ENCODE results near the gene SMAP1. TPM values are rescaled to one million over a fixed set of nuclear protein-coding genes. Genes with fewer than 3 reads are reported as not detected.
"Not testable (repeated sequence)": the region's sequence is repeated elsewhere in the genome, so short reads cannot be mapped to it uniquely, and the experiment has no call there.

Gene SMAP1
- total and polyA plus RNA-seq, 5 donors from 2014 or later = 17.5 to 35.2 (median 28.3) TPM

DNA sequence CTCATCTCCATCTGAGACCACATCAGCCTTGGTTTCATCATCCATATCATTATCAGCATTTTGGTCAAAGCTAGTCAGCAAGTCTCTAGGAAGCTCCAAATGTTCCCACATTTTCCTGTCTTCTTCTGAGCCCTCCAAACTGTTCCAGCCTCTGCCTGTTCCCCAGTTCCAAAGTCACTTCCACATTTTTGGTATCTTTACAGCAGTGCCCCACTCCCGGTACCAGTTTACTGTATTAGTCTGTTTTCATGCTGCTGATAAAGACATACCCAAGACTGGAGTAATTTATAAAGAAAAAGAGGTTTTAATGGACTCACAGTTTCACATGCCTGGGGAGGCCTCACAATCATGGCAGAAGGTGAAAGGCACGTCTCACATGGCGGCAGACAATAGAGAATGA lies 74.8 kb downstream of the SMAP1 start:
- not testable (repeated sequence) for H3K27me3 Mint-ChIP-seq; H3K9me3 ChIP-seq (ENCODE audit: control insufficient read depth in 2 of 2, low read length in 2 of 2); DNase-seq; H3K27me3 ChIP-seq (ENCODE audit: control insufficient read depth, insufficient read depth, low read length); H3K4me1 ChIP-seq (ENCODE audit: control insufficient read depth, insufficient read depth, low read length, poor library complexity, severe bottlenecking); H3K4me3 Mint-ChIP-seq; H3K27ac ChIP-seq (ENCODE audit: insufficient read depth, low read length, poor library complexity, severe bottlenecking); H3K4me3 ChIP-seq (ENCODE audit: low read depth, low read length); ATAC-seq (ENCODE audit: low read depth in 2 of 2)
- H3K36me3 ChIP-seq (ENCODE audit: control insufficient read depth, insufficient read depth, low read length) = peaks cover 19% of the 10 kb centered on the region
- H3K36me3 Mint-ChIP-seq = peaks cover 60% of the 10 kb centered on the region
- peaks cover 0 to 10% (median 3%) of the 10 kb centered on the region in 7 donors for H3K9me3 Mint-ChIP-seq
- H3K4me1 Mint-ChIP-seq = peaks cover 13 to 23% (median 19%) of the 10 kb centered on the region in 4 donors
- H3K27ac Mint-ChIP-seq = peak overlapping the region in 1 of 3 donors; percentile 3

- no peak for DNase-seq
- Histone ChIP-seq H3K36me3 (ENCODE audit: control insufficient read depth, insufficient read depth, low read length) (peaks cover 17% of the 10 kb centered on the region), H3K4me1 (ENCODE audit: control insufficient read depth, insufficient read depth, low read length, poor library complexity, severe bottlenecking) (no peaks in the 10 kb centered on the region), H3K27me3 (ENCODE audit: control insufficient read depth, insufficient read depth, low read length) (no peaks in the 10 kb centered on the region), H3K9me3 (ENCODE audit: control insufficient read depth in 2 of 2, low read length in 2 of 2) (no peaks in the 10 kb centered on the region), H3K27ac (ENCODE audit: insufficient read depth, low read length, poor library complexity, severe bottlenecking) (no peak overlapping the region), H3K4me3 (ENCODE audit: low read depth, low read length) (no peak overlapping the region)
- no peak overlapping the region for H3K4me3 Mint-ChIP-seq
- ATAC-seq (ENCODE audit: low read depth in 2 of 2) = no peak
- H3K36me3 Mint-ChIP-seq = peaks cover 23% of the 10 kb centered on the region
- H3K9me3 Mint-ChIP-seq = peaks cover 0 to 6% (median 0%) of the 10 kb centered on the region in 7 donors
- no peaks in the 10 kb centered on the region for H3K27me3 Mint-ChIP-seq
- peaks cover 10 to 13% (median 12%) of the 10 kb centered on the region in 4 donors for H3K4me1 Mint-ChIP-seq
- H3K27ac Mint-ChIP-seq = no peak overlapping the region
These were observed 86.2 kb downstream of the SMAP1 start for GRCh38 chr6:70753870-70754380.

DNA sequence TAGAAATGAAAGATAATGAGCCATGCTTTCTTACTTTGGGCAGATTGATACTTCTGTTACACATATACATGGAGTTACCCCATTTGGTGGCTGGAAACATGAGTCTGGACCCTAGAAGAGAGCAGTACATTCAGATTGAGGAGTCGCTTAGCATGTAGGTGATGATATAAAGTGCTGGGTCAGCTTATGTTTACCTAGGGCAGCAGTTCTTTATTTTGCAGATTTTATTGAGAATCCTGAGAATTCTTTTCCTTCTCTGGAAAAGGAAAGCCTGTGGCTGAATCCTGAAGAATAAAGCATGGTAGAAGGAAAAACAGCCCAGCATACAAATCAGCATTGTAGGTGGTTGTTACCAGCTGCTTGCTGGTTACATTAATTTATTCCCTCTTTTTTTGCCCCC lies 91.2 kb downstream of the SMAP1 start:
- no peak overlapping the region for H3K27ac ChIP-seq (ENCODE audit: insufficient read depth, low read length, poor library complexity, severe bottlenecking)
- no peak for DNase-seq
- no peak overlapping the region for H3K4me3 ChIP-seq (ENCODE audit: low read depth, low read length)
- Mint-ChIP-seq H3K27ac (no peak overlapping the region), H3K4me1 (peaks cover 5 to 21% (median 11%) of the 10 kb centered on the region in 4 donors), H3K27me3 (no peaks in the 10 kb centered on the region), H3K36me3 (peaks cover 23% of the 10 kb centered on the region), H3K4me3 (no peak overlapping the region), H3K9me3 (peaks cover 0 to 6% (median 0%) of the 10 kb centered on the region in 7 donors)
- peaks cover 17% of the 10 kb centered on the region for H3K36me3 ChIP-seq (ENCODE audit: control insufficient read depth, insufficient read depth, low read length)
- ATAC-seq (ENCODE audit: low read depth in 2 of 2) = no peak
- H3K9me3 ChIP-seq (ENCODE audit: control insufficient read depth in 2 of 2, low read length in 2 of 2) = no peaks in the 10 kb centered on the region
- H3K4me1 ChIP-seq (ENCODE audit: control insufficient read depth, insufficient read depth, low read length, poor library complexity, severe bottlenecking) = no peaks in the 10 kb centered on the region
- H3K27me3 ChIP-seq (ENCODE audit: control insufficient read depth, insufficient read depth, low read length) = no peaks in the 10 kb centered on the region

DNA sequence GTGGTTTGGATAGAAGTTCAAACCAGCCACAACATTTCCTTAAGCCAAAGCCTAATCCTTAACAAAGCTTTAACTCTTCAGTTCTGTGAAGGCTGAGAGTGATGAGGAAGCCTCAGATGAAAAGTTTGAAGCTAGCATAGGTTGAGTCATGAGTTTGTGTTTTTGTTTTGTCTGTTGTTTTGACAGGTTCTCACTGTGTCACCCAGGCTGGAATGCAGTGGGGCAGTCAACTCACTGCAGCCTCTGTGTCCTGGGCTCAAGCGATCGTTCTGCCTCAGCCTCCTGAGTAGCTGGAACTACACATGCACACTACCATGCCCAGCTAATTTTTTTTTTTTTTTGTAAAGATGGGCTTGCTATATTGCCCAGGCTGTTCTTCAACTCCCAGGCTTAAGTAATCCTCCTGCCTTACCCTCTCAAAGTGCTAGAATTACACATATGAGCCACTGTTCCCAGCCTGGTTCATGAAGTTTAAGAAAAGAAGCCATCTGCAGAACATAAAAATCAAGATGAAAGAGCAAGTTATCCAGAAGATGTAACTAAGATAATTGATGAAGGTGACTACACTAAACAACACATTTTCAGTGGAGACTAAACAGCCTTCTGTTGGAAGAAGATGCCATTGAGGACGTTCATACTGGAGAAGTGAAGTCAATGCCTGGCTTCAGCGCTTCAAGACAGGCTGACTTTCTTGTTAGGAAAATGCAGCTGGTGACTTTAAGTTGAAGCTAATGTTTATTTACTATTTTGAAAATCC lies 96.2 kb downstream of the SMAP1 start:
- H3K9me3 ChIP-seq (ENCODE audit: control insufficient read depth in 2 of 2, low read length in 2 of 2) = no peaks in the 10 kb centered on the region
- Mint-ChIP-seq H3K9me3 (peaks cover 0 to 8% (median 0%) of the 10 kb centered on the region in 7 donors), H3K27ac (no peak overlapping the region), H3K4me1 (peaks cover 0 to 23% (median 13%) of the 10 kb centered on the region in 4 donors), H3K4me3 (no peak overlapping the region), H3K36me3 (peaks cover 18% of the 10 kb centered on the region), H3K27me3 (no peaks in the 10 kb centered on the region)
- no peak for ATAC-seq (ENCODE audit: low read depth in 2 of 2)
- no peak for DNase-seq
- no peaks in the 10 kb centered on the region for H3K4me1 ChIP-seq (ENCODE audit: control insufficient read depth, insufficient read depth, low read length, poor library complexity, severe bottlenecking)
- no peak overlapping the region for H3K4me3 ChIP-seq (ENCODE audit: low read depth, low read length)
- peaks cover 8% of the 10 kb centered on the region for H3K36me3 ChIP-seq (ENCODE audit: control insufficient read depth, insufficient read depth, low read length)
- H3K27ac ChIP-seq (ENCODE audit: insufficient read depth, low read length, poor library complexity, severe bottlenecking) = no peak overlapping the region
- no peaks in the 10 kb centered on the region for H3K27me3 ChIP-seq (ENCODE audit: control insufficient read depth, insufficient read depth, low read length)

GRCh38 chr6:70764706-70765105 lies 97.0 kb downstream of the SMAP1 start:
- ATAC-seq (ENCODE audit: low read depth in 2 of 2) (no peak), DNase-seq (no peak)
- H3K4me3 Mint-ChIP-seq = no peak overlapping the region
- no peaks in the 10 kb centered on the region for H3K9me3 ChIP-seq (ENCODE audit: control insufficient read depth in 2 of 2, low read length in 2 of 2)
- H3K27me3 ChIP-seq (ENCODE audit: control insufficient read depth, insufficient read depth, low read length) = no peaks in the 10 kb centered on the region
- H3K36me3 ChIP-seq (ENCODE audit: control insufficient read depth, insufficient read depth, low read length) = peaks cover 8% of the 10 kb centered on the region
- H3K4me3 ChIP-seq (ENCODE audit: low read depth, low read length) = no peak overlapping the region
- no peaks in the 10 kb centered on the region for H3K4me1 ChIP-seq (ENCODE audit: control insufficient read depth, insufficient read depth, low read length, poor library complexity, severe bottlenecking)
- no peak overlapping the region for H3K27ac Mint-ChIP-seq
- no peak overlapping the region for H3K27ac ChIP-seq (ENCODE audit: insufficient read depth, low read length, poor library complexity, severe bottlenecking)
- no peaks in the 10 kb centered on the region for H3K27me3 Mint-ChIP-seq
- peaks cover 18% of the 10 kb centered on the region for H3K36me3 Mint-ChIP-seq
- H3K4me1 Mint-ChIP-seq = peaks cover 0 to 17% (median 9%) of the 10 kb centered on the region in 4 donors
- peaks cover 0 to 8% (median 0%) of the 10 kb centered on the region in 7 donors for H3K9me3 Mint-ChIP-seq

GRCh38 chr6:70771351-70771750 lies 103.7 kb downstream of the SMAP1 start:
- peaks cover 31% of the 10 kb centered on the region for H3K36me3 Mint-ChIP-seq
- not testable (repeated sequence) for H3K27ac ChIP-seq (ENCODE audit: insufficient read depth, low read length, poor library complexity, severe bottlenecking); H3K4me1 ChIP-seq (ENCODE audit: control insufficient read depth, insufficient read depth, low read length, poor library complexity, severe bottlenecking)

GRCh38 chr6:70779934-70780333 lies 112.3 kb downstream of the SMAP1 start:
- Mint-ChIP-seq H3K9me3 (peaks cover 0 to 10% (median 7%) of the 10 kb centered on the region in 7 donors), H3K27ac (no peak overlapping the region), H3K36me3 (peaks cover 52% of the 10 kb centered on the region), H3K4me1 (peaks cover 0 to 12% (median 9%) of the 10 kb centered on the region in 4 donors), H3K27me3 (no peaks in the 10 kb centered on the region), H3K4me3 (no peak overlapping the region)
- H3K27me3 ChIP-seq (ENCODE audit: control insufficient read depth, insufficient read depth, low read length) = no peaks in the 10 kb centered on the region
- H3K36me3 ChIP-seq (ENCODE audit: control insufficient read depth, insufficient read depth, low read length) = peaks cover 12% of the 10 kb centered on the region
- no peak overlapping the region for H3K4me3 ChIP-seq (ENCODE audit: low read depth, low read length)
- DNase-seq = no peak
- H3K4me1 ChIP-seq (ENCODE audit: control insufficient read depth, insufficient read depth, low read length, poor library complexity, severe bottlenecking) = no peaks in the 10 kb centered on the region
- peaks cover 5 to 7% of the 10 kb centered on the region in 2 experiments for H3K9me3 ChIP-seq (ENCODE audit: control insufficient read depth in 2 of 2, low read length in 2 of 2)
- no peak for ATAC-seq (ENCODE audit: low read depth in 2 of 2)
- H3K27ac ChIP-seq (ENCODE audit: insufficient read depth, low read length, poor library complexity, severe bottlenecking) = no peak overlapping the region

More at GRCh38 chr6:70771351-70771750, 103.7 kb downstream of the SMAP1 start:
- not testable (repeated sequence) for H3K9me3 Mint-ChIP-seq; H3K4me1 Mint-ChIP-seq; ATAC-seq (ENCODE audit: low read depth in 2 of 2); H3K27me3 Mint-ChIP-seq; H3K36me3 ChIP-seq (ENCODE audit: control insufficient read depth, insufficient read depth, low read length); H3K4me3 Mint-ChIP-seq; H3K27ac Mint-ChIP-seq; H3K9me3 ChIP-seq (ENCODE audit: control insufficient read depth in 2 of 2, low read length in 2 of 2); DNase-seq; H3K4me3 ChIP-seq (ENCODE audit: low read depth, low read length); H3K27me3 ChIP-seq (ENCODE audit: control insufficient read depth, insufficient read depth, low read length)

Data from CD4-positive, CD25-positive, alpha-beta regulatory T cell (primary cell).